ENCODE results near the gene SMARCAL1.

GRCh38 chr2:216464104-216464720 lies 51.9 kb downstream of the SMARCAL1 start:
- TF ChIP-seq EZH2 (IDR thresholded peaks at IDR 0.05; ENCODE audit: borderline replicate concordance, insufficient read depth, low read depth, low read length, poor library complexity, severe bottlenecking) (no peak), CTCF (IDR thresholded peaks at IDR 0.05) (no peak)

Data from B cell (primary cell).